ENCODE measurements around the gene ADRA2C.

DNA sequence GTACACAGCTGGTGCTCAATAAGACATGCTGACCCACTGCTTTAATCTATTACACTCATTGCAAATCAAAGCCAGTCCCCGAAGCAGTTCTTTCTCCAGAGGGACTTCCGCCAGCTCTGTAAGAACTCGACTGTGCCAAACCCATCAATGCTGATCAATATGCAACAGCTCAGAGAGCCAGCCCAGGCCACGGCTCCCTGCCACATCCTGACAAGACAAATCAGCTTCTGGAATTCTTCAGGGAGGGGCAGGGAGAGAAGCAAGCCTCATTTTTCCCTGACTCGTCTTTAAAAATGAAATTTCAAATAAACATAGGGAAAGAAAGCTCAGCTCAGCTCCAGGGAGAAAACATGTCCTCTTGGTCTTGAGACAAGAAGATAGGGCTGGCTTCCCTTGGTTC is 5.3 kb upstream of the ADRA2C start:
- TF ChIP-seq POLR2A (IDR thresholded peaks at IDR 0.05), result no peak
- TF ChIP-seq CTCF (IDR thresholded peaks at IDR 0.05), result no peak

All from right lobe of liver (tissue), 4 donors.